ENCODE data around the gene CBLN2. TPM values are rescaled to one million over a fixed set of nuclear protein-coding genes. Genes with fewer than 3 reads are reported as not detected.

The CBLN2 gene
- total and polyA plus RNA-seq, 2 donors (not counting 3 experiments of a cell fraction or from before 2014, with no cell fraction given): 0.55 to 1.1 TPM

DNA sequence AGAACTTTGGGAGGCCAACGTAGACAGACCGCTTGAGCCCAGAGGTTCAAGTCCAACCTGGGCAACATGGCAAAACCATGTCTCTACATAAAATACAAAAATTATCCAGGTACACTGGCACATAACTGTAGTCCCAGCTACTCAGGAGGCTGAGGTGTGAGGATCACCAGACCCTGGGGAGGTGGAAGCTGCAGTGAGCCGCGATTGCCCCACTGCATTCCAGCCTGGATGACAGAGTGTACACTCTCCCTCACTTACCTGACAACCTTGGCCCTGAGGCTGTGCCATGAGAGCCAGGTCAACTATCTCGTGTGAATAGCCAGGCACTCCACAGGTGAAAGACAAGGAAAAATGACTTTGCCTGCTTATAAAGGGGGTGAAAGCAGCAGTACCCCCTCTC is 39.3 kb downstream of the CBLN2 start:
- POLR2A ChIA-PET: no interaction called here

More for the DNA sequence above, 39.3 kb downstream of the CBLN2 start:
- TF ChIP-seq, protein P1, sequence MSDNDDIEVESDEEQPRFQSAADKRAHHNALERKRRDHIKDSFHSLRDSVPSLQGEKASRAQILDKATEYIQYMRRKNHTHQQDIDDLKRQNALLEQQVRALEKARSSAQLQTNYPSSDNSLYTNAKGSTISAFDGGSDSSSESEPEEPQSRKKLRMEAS (IDR thresholded peaks at IDR 0.05; ENCODE audit: insufficient read depth, insufficient read length): no peak
- no peak for TF ChIP-seq POLR2A (IDR thresholded peaks at IDR 0.05; ENCODE audit: low read depth, low read length)
- no peak for TF ChIP-seq POLR2AphosphoS5 (IDR thresholded peaks at IDR 0.05; ENCODE audit: insufficient read depth, low read depth, low read length)
- TF ChIP-seq MYC (IDR thresholded peaks at IDR 0.05; ENCODE audit: low read depth, low read length): no peak
- TF ChIP-seq GATA2 (IDR thresholded peaks at IDR 0.05; ENCODE audit: insufficient read depth, insufficient read length, low read depth, low read length): no peak
- TF ChIP-seq, protein P2, sequence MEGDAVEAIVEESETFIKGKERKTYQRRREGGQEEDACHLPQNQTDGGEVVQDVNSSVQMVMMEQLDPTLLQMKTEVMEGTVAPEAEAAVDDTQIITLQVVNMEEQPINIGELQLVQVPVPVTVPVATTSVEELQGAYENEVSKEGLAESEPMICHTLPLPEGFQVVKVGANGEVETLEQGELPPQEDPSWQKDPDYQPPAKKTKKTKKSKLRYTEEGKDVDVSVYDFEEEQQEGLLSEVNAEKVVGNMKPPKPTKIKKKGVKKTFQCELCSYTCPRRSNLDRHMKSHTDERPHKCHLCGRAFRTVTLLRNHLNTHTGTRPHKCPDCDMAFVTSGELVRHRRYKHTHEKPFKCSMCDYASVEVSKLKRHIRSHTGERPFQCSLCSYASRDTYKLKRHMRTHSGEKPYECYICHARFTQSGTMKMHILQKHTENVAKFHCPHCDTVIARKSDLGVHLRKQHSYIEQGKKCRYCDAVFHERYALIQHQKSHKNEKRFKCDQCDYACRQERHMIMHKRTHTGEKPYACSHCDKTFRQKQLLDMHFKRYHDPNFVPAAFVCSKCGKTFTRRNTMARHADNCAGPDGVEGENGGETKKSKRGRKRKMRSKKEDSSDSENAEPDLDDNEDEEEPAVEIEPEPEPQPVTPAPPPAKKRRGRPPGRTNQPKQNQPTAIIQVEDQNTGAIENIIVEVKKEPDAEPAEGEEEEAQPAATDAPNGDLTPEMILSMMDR (IDR thresholded peaks at IDR 0.05; ENCODE audit: extremely low read depth in 1 of 2, insufficient read depth in 1 of 2, low read depth in 1 of 2, low read length in 2 of 2): no peak
- no peak for TF ChIP-seq JUN (IDR thresholded peaks at IDR 0.05; ENCODE audit: borderline replicate concordance, insufficient read depth, insufficient read length, low read depth)
- no peak for TF ChIP-seq FOS (IDR thresholded peaks at IDR 0.05; ENCODE audit: borderline replicate concordance, insufficient read depth, low read length)
- no peak for TF ChIP-seq EZH2 (IDR thresholded peaks at IDR 0.05; ENCODE audit: borderline replicate concordance, low read depth, low read length, severe bottlenecking)
- Histone ChIP-seq H3K4me1 (ENCODE audit: control insufficient read depth, extremely low read depth, insufficient read depth, low read length) (no peaks in the 10 kb centered on the region), H3K36me3 (ENCODE audit: control insufficient read depth in 2 of 2, extremely low read depth in 1 of 2, insufficient read depth in 2 of 2, low read length in 2 of 2) (no peaks in the 10 kb centered on the region), H4K20me1 (replicated peaks; ENCODE audit: control insufficient read depth, extremely low read depth, insufficient read depth, low read length) (no peaks in the 10 kb centered on the region), H3K4me2 (ENCODE audit: insufficient read depth, low read length) (no peak overlapping the region), H3K9me3 (replicated peaks; ENCODE audit: control insufficient read depth, insufficient read depth, low read length) (no peaks in the 10 kb centered on the region), H3K27ac (ENCODE audit: insufficient read depth, low read depth, low read length) (no peak overlapping the region), H3K4me3 (replicated peaks in 1 of 3; ENCODE audit: insufficient read depth in 1 of 3, low read depth in 1 of 3, low read length in 3 of 3) (no peak overlapping the region), H3K9ac (replicated peaks; ENCODE audit: extremely low read depth, insufficient read depth, low read length) (no peak overlapping the region), H2AFZ (ENCODE audit: low read depth, low read length) (no peak overlapping the region), H3K79me2 (ENCODE audit: control insufficient read depth, insufficient read depth, low read length) (no peaks in the 10 kb centered on the region), H3K27me3 (ENCODE audit: control insufficient read depth in 2 of 2, insufficient read depth in 2 of 2, low read length in 2 of 2) (no peaks in the 10 kb centered on the region), H3K9me1 (replicated peaks; ENCODE audit: control insufficient read depth, extremely low read depth, insufficient read depth, low read length) (no peaks in the 10 kb centered on the region)
- no peak for DNase-seq (ENCODE audit: low read depth, low spot score)
- BruUV-seq (replicated peaks): no TSS peak
- no peak for FAIRE-seq
- dilution Hi-C loops (cut with MboI; ENCODE audit: extremely low pct_ligation_motif_present, low sequenced_read_pairs): no loop called here
- intact Hi-C loops (cut with micrococcal nuclease): no loop called here
- CTCF ChIA-PET: no interaction called here
